Mesendoderm (in vitro differentiated cells): ENCODE data around the gene SOX21.

Source experiments
- DNase-seq: peaks from one replicate; pipeline ENCODE4 v3.0.0; 2013
- H2AK5ac ChIP-seq: 2 replicates; pipeline ENCODE4 v1.6.1; 2013; ENCODE audit warnings: low read length, inconsistent platforms
- H2BK120ac ChIP-seq: 2 replicates; pipeline ENCODE4 v1.6.1; 2013; ENCODE audit warnings: low read depth, mild to moderate bottlenecking, low read length, moderate library complexity, mixed read lengths
- H2BK15ac ChIP-seq: replicated peaks from 2 replicates; pipeline ENCODE4 v1.6.1; 2013; ENCODE audit warnings: low read depth, mild to moderate bottlenecking, moderate library complexity
- H2BK5ac ChIP-seq: 2 replicates; pipeline ENCODE4 v1.6.1; 2013; ENCODE audit warnings: low read length, inconsistent platforms
- H3K18ac ChIP-seq: 2 replicates; pipeline ENCODE4 v1.6.1; 2013; ENCODE audit warnings: mild to moderate bottlenecking, low read length, mixed read lengths
- H3K23ac ChIP-seq: one replicate; pipeline ENCODE4 v1.6.1; 2013; ENCODE audit warnings: low read length
- H3K27ac ChIP-seq: 2 replicates; pipeline ENCODE4 v1.5.1; 2013; ENCODE audit warnings: low read depth, mild to moderate bottlenecking, inconsistent platforms, low read length, moderate library complexity
- H3K27me3 ChIP-seq: 2 replicates; pipeline ENCODE4 v1.6.1; 2013; ENCODE audit warnings: low read length, control low read depth, mild to moderate bottlenecking, inconsistent platforms; ENCODE audit not compliant: insufficient read depth, poor library complexity
- H3K36me3 ChIP-seq: 2 replicates; pipeline ENCODE4 v1.6.1; 2013; ENCODE audit warnings: low read length, inconsistent platforms; ENCODE audit not compliant: control insufficient read depth, insufficient read depth
- H3K4ac ChIP-seq: one replicate; pipeline ENCODE4 v1.6.1; 2013; ENCODE audit warnings: low read depth, mild to moderate bottlenecking, low read length, moderate library complexity
- H3K4me1 ChIP-seq: 2 replicates; pipeline ENCODE4 v1.6.1; 2013; ENCODE audit warnings: low read depth, low read length, inconsistent platforms; ENCODE audit not compliant: control insufficient read depth
- H3K4me2 ChIP-seq: 2 replicates; pipeline ENCODE4 v1.6.1; 2013; ENCODE audit warnings: low read length
- H3K4me3 ChIP-seq: 2 replicates; pipeline ENCODE4 v1.5.1; 2013; ENCODE audit warnings: mild to moderate bottlenecking, low read length
- H3K56ac ChIP-seq: one replicate; pipeline ENCODE4 v1.6.1; 2013; ENCODE audit warnings: low read length
- H3K79me1 ChIP-seq: 2 replicates; pipeline ENCODE4 v1.6.1; 2013; ENCODE audit warnings: low read length, inconsistent platforms
- H3K79me2 ChIP-seq: 2 replicates; pipeline ENCODE4 v1.6.1; 2013; ENCODE audit warnings: mild to moderate bottlenecking, low read length; ENCODE audit not compliant: control insufficient read depth, insufficient read depth
- H3K9ac ChIP-seq: 2 replicates; pipeline ENCODE4 v1.6.1; 2013; ENCODE audit warnings: low read length, inconsistent platforms
- H4K5ac ChIP-seq: one replicate; pipeline ENCODE4 v1.6.1; 2013; ENCODE audit warnings: low read length
- H4K8ac ChIP-seq: one replicate; pipeline ENCODE4 v1.6.1; 2013; ENCODE audit warnings: low read depth, mild to moderate bottlenecking, control low read depth, low read length, moderate library complexity
- WGBS: extraction: QIAGEN DNeasy Blood & Tissue Kit; methylation state at CpG from one replicate; pipeline ENCODE4 v1.1.7; 2013; ENCODE audit warnings: low lambda C conversion rate, missing lambda C conversion rate; ENCODE audit not compliant: insufficient coverage; ENCODE audit errors: extremely low coverage; 5-methylcytosine and 5-hydroxymethylcytosine counted together

Gene SOX21

GRCh38 chr13:94700051-94700535 is 12.3 kb downstream of the SOX21 start:
- Histone ChIP-seq H3K4me3 (no peak overlapping the region), H3K56ac (no peak overlapping the region), H3K9ac (no peak overlapping the region), H3K27me3 (peaks cover 49% of the 10 kb centered on the region), H3K23ac (no peak overlapping the region), H3K36me3 (no peaks in the 10 kb centered on the region), H2BK15ac (no peak overlapping the region), H3K4ac (no peak overlapping the region), H4K8ac (no peak overlapping the region), H3K79me1 (no peaks in the 10 kb centered on the region), H3K4me2 (no peak overlapping the region), H3K4me1 (no peaks in the 10 kb centered on the region), H2BK5ac (no peak overlapping the region), H3K27ac (no peak overlapping the region), H3K18ac (no peak overlapping the region), H2BK120ac (no peak overlapping the region), H2AK5ac (no peak overlapping the region), H4K5ac (no peak overlapping the region), H3K79me2 (no peaks in the 10 kb centered on the region)
- no peak for DNase-seq
- WGBS = no CpG with 5 or more reads among the region's 3 CpGs

GRCh38 chr13:94696171-94696570 is 16.2 kb downstream of the SOX21 start:
- no peak overlapping the region for H3K4me2 ChIP-seq
- H2BK120ac ChIP-seq = no peak overlapping the region
- no peak overlapping the region for H4K8ac ChIP-seq
- H3K18ac ChIP-seq = no peak overlapping the region
- H3K4me1 ChIP-seq = no peaks in the 10 kb centered on the region
- H3K79me2 ChIP-seq = no peaks in the 10 kb centered on the region
- no peaks in the 10 kb centered on the region for H3K79me1 ChIP-seq
- no peak overlapping the region for H3K27ac ChIP-seq
- WGBS = no CpG with 5 or more reads among the region's 1 CpG
- no peak overlapping the region for H3K56ac ChIP-seq
- no peaks in the 10 kb centered on the region for H3K36me3 ChIP-seq
- no peak overlapping the region for H4K5ac ChIP-seq
- H2BK15ac ChIP-seq = no peak overlapping the region
- DNase-seq = no peak
- H3K23ac ChIP-seq = no peak overlapping the region
- peaks cover 12% of the 10 kb centered on the region for H3K27me3 ChIP-seq
- H2AK5ac ChIP-seq = no peak overlapping the region
- H2BK5ac ChIP-seq = no peak overlapping the region
- H3K4me3 ChIP-seq = no peak overlapping the region
- no peak overlapping the region for H3K4ac ChIP-seq
- H3K9ac ChIP-seq = no peak overlapping the region

GRCh38 chr13:94692030-94692429 is 20.3 kb downstream of the SOX21 start:
- Histone ChIP-seq H3K79me1 (no peaks in the 10 kb centered on the region), H3K4me1 (no peaks in the 10 kb centered on the region), H3K27ac (no peak overlapping the region), H3K4me2 (no peak overlapping the region), H3K4ac (no peak overlapping the region), H3K79me2 (no peaks in the 10 kb centered on the region), H3K18ac (no peak overlapping the region), H2BK5ac (no peak overlapping the region), H2BK15ac (no peak overlapping the region), H2BK120ac (no peak overlapping the region), H3K36me3 (no peaks in the 10 kb centered on the region), H3K4me3 (no peak overlapping the region), H4K5ac (no peak overlapping the region), H3K56ac (no peak overlapping the region), H3K9ac (no peak overlapping the region), H3K23ac (no peak overlapping the region), H4K8ac (no peak overlapping the region), H2AK5ac (no peak overlapping the region), H3K27me3 (no peaks in the 10 kb centered on the region)
- DNase-seq = no peak
- no CpG with 5 or more reads among the region's 4 CpGs for WGBS

GRCh38 chr13:94683409-94683808 is 28.9 kb downstream of the SOX21 start:
- no peaks in the 10 kb centered on the region for H3K79me1 ChIP-seq
- no peak overlapping the region for H3K4ac ChIP-seq
- H2BK5ac ChIP-seq = no peak overlapping the region
- no peak overlapping the region for H3K9ac ChIP-seq
- no peak overlapping the region for H3K27ac ChIP-seq
- no peak overlapping the region for H3K4me2 ChIP-seq
- H4K8ac ChIP-seq = no peak overlapping the region
- no peak overlapping the region for H2AK5ac ChIP-seq
- H3K18ac ChIP-seq = no peak overlapping the region
- peak; percentile 38 for DNase-seq
- no CpG with 5 or more reads among the region's 5 CpGs for WGBS
- no peaks in the 10 kb centered on the region for H3K4me1 ChIP-seq
- no peak overlapping the region for H2BK120ac ChIP-seq
- no peak overlapping the region for H2BK15ac ChIP-seq
- no peak overlapping the region for H3K4me3 ChIP-seq
- no peak overlapping the region for H3K23ac ChIP-seq
- no peaks in the 10 kb centered on the region for H3K36me3 ChIP-seq
- peaks cover 2% of the 10 kb centered on the region for H3K27me3 ChIP-seq
- no peak overlapping the region for H4K5ac ChIP-seq
- H3K79me2 ChIP-seq = no peaks in the 10 kb centered on the region
- no peak overlapping the region for H3K56ac ChIP-seq

GRCh38 chr13:94682229-94682628 is 30.1 kb downstream of the SOX21 start:
- Histone ChIP-seq H2BK15ac (no peak overlapping the region), H3K23ac (no peak overlapping the region), H4K8ac (no peak overlapping the region), H3K79me1 (no peaks in the 10 kb centered on the region), H4K5ac (no peak overlapping the region), H3K18ac (no peak overlapping the region), H3K56ac (no peak overlapping the region), H2BK5ac (no peak overlapping the region), H2BK120ac (no peak overlapping the region), H3K36me3 (no peaks in the 10 kb centered on the region), H3K9ac (no peak overlapping the region), H3K27me3 (peaks cover 2% of the 10 kb centered on the region), H3K4me3 (no peak overlapping the region), H3K4ac (no peak overlapping the region), H3K27ac (no peak overlapping the region), H2AK5ac (no peak overlapping the region), H3K79me2 (no peaks in the 10 kb centered on the region), H3K4me2 (no peak overlapping the region), H3K4me1 (no peaks in the 10 kb centered on the region)
- no peak for DNase-seq
- WGBS = no CpG with 5 or more reads among the region's 2 CpGs

GRCh38 chr13:94679614-94680013 is 32.7 kb downstream of the SOX21 start:
- Histone ChIP-seq H3K4me1 (no peaks in the 10 kb centered on the region), H3K18ac (no peak overlapping the region), H2BK15ac (no peak overlapping the region), H2BK120ac (no peak overlapping the region), H4K5ac (no peak overlapping the region), H3K4ac (no peak overlapping the region), H3K79me2 (no peaks in the 10 kb centered on the region), H3K27me3 (peaks cover 2% of the 10 kb centered on the region), H3K56ac (no peak overlapping the region), H3K79me1 (no peaks in the 10 kb centered on the region), H3K4me2 (no peak overlapping the region), H3K9ac (no peak overlapping the region), H3K36me3 (no peaks in the 10 kb centered on the region), H2AK5ac (no peak overlapping the region), H4K8ac (no peak overlapping the region), H2BK5ac (no peak overlapping the region), H3K4me3 (no peak overlapping the region), H3K23ac (no peak overlapping the region), H3K27ac (no peak overlapping the region)
- WGBS = no CpG with 5 or more reads among the region's 6 CpGs
- no peak for DNase-seq
